Measurements from ENCODE around the gene NTNG1.

GRCh38 chr1:107139833-107140702 is 771 bp upstream of the NTNG1 start:
- no peak for TF ChIP-seq POLR2A (IDR thresholded peaks at IDR 0.05; ENCODE audit: low read length)
- no peak for TF ChIP-seq GATA1 (IDR thresholded peaks at IDR 0.05; ENCODE audit: low read depth, low read length)

Measured in erythroblast (primary cell).